Measurements from ENCODE around the gene AGAP1.

AGAP1 gene

DNA sequence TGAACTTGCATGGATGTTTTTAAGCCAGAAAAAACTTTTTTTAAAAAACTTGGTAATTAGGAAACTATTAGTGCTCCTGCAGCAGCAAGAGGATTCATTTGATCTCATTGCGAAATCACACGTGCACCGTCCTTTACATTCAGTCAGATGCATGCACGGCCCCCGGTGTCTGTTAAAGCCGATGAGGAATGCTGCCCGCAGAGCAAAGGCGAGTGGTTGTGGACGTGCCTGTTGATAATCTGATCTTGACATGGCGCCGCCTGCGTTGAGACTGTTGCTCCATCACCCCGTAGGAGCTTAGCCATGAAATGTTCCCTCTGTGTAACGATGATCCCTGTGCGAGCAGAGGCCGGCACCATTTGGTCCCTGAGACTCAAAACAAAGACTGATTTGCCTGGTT lies 374.4 kb downstream of the AGAP1 start:
- no peak for DNase-seq
- in situ Hi-C loops (cut with MboI; ENCODE audit: low pct_unique_long_range_greater_than_20kb, low sequenced_read_pairs), result no loop called here

GRCh38 chr2:235868645-235869044 lies 374.8 kb downstream of the AGAP1 start:
- in situ Hi-C loops (cut with MboI; ENCODE audit: low pct_unique_long_range_greater_than_20kb, low sequenced_read_pairs), result no loop called here
- no peak for DNase-seq

GRCh38 chr2:235870515-235870914 lies 376.7 kb downstream of the AGAP1 start:
- in situ Hi-C loops (cut with MboI; ENCODE audit: low pct_unique_long_range_greater_than_20kb, low sequenced_read_pairs), result no loop called here
- no peak for DNase-seq

DNA sequence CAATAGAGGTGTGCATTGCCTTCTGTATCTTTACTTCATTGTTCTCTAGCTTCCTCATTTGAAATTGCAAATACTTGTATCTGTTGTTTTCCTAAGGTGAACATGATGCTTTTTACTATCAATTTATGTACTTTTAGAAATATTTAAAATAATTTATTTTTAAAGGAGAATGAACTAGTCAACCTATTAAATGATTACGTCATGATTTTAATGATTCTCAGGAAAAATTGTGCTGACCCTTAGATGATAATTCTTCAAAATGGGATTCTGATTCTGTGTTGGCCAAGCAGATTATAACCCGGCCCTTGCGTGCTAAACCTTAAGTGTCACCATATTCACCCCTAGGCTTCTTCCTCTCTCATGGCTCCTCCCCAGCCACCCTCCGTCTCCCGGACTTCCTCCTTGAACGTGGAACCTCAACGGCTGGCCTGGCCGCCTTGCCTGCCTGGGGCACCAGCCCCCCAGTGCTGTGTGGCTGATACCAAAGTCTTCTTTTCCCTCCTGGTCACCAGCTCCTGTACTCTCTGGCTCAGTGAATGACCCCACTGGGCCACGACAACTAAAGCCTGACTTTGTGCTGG lies 382.3 kb downstream of the AGAP1 start:
- peak; percentile 24 for DNase-seq
- in situ Hi-C loops (cut with MboI; ENCODE audit: low pct_unique_long_range_greater_than_20kb, low sequenced_read_pairs), result no loop called here

- in situ Hi-C loops (cut with MboI; ENCODE audit: low pct_unique_long_range_greater_than_20kb, low sequenced_read_pairs), result no loop called here
- no peak for DNase-seq
Observed at GRCh38 chr2:235877275-235877802, 383.5 kb downstream of the AGAP1 start.

DNA sequence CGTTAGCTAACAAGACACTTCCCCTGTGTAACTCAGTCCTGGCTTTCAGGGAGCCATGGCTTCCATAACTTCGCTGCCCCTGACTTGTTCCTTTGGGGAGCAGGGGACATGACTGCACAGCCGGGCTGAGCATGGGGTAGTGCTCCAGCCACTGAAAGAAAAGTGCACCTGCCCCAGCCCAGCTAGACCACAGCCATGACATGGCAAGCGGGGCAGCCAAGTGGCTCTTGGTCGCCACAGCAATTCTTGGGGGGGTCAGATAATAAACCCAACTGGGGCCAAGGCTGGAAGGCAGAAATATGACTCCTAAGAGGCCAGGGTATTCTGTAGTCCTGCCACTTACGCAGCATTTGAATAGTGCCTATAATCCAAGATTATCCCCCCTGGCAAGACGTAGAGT lies 385.3 kb downstream of the AGAP1 start:
- no peak for DNase-seq
- in situ Hi-C loops (cut with MboI; ENCODE audit: low pct_unique_long_range_greater_than_20kb, low sequenced_read_pairs), result no loop called here

DNA sequence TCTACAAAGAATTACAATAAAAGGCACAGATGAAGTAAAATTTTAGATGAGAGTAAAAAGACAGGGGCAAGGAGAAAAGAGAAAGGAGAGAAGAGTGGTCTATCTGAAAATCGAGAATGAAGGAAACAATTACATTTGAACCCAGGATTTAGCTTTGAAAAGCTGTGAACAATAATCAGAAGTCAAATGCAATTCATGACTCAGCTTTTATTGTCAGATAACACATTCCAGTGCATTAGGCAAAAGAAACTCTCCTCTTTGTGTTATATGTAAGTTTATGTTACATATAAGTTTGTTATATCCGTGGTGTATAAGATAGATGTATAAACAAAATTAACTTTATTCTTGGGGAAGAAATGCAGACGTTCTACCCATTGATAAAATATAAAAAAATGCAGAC lies 389.8 kb downstream of the AGAP1 start:
- DNase-seq, result no peak
- in situ Hi-C loops (cut with MboI; ENCODE audit: low pct_unique_long_range_greater_than_20kb, low sequenced_read_pairs), result no loop called here

DNA sequence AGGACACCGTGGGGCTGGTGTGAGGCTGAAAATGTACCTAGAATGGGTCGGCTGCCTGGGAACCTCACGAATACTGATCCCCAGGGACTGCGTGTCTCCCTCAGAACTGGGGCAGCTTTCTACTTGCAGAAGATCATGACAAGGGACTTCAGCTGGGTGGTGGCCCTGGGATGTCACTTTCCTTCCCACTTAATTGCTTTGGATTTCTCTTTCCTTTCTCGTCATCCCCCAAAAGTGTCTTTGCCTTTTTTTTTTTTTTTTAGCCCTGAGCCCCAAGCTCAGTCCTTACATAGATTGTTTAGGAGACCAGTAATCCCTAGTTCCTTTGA lies 395.4 kb downstream of the AGAP1 start:
- DNase-seq, result no peak
- in situ Hi-C loops (cut with MboI; ENCODE audit: low pct_unique_long_range_greater_than_20kb, low sequenced_read_pairs), result no loop called here

DNA sequence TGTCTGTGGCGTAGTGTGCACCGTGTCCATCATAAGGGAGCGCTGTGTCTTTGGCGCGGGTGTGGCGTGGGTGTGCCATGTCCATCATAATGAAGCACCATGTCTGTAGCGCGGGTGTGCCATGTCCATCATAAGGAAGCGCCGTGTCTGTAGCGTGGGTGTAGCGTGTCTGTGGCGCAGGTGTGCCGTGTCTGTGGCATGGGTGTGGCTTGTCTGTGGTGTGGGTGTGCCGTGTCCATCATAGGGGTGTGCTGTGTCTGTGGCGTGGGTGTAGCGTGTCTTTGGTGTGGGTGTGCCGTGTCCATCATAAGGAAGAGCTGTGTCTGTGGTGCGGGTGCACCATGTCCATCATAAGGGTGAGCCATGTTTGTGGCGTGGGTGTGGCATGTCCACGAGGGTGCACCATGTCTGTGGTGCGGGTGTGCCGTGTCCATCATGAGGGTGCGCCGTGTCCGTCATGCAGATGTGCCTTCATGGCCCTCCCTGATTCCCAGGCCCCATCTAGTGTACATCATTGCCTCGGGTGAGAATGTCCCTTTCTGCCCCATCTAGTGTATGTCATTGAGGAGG lies 399.4 kb downstream of the AGAP1 start:
- no peak for DNase-seq
- in situ Hi-C loops (cut with MboI; ENCODE audit: low pct_unique_long_range_greater_than_20kb, low sequenced_read_pairs), result no loop called here

DNA sequence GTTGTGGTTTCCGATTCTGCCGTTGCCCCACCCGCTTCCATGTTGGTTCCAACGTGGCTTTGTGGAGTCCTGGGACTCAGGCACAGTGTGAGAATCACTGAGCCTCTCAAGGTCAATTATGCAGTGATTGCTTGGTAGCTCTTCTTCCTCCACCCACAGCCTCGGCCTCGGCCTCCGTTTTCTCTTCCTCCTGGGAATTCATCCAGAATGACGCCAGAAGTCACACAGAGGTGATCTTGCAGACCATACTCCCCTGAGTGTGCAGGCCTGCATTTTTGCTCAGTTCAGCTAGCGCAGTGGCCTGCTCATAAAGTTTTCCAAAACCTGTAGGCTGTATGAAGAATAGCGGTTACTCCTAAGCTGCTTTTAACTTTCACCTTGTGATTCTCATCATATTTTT lies 401.0 kb downstream of the AGAP1 start:
- in situ Hi-C loops (cut with MboI; ENCODE audit: low pct_unique_long_range_greater_than_20kb, low sequenced_read_pairs), result no loop called here
- DNase-seq, result no peak

DNA sequence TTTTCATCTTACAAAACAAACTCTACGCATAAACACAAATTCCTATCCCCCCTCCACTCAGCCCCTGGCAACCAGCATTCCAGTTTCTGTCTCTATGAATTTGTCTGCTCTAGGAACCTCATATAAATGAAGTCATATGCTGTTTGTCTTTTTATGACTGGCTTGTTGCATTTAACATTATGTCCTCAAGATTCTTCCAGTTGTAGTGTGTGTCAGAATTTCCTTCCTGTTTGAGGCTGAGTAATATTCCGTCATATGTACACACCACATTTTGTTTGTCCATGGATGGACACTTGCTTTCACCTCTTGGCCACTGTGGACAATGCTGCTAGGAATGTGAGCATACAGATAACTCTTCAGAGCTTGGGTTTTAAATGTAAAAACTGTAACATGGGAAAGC lies 402.2 kb downstream of the AGAP1 start:
- DNase-seq, result no peak
- in situ Hi-C loops (cut with MboI; ENCODE audit: low pct_unique_long_range_greater_than_20kb, low sequenced_read_pairs), result no loop called here

DNA sequence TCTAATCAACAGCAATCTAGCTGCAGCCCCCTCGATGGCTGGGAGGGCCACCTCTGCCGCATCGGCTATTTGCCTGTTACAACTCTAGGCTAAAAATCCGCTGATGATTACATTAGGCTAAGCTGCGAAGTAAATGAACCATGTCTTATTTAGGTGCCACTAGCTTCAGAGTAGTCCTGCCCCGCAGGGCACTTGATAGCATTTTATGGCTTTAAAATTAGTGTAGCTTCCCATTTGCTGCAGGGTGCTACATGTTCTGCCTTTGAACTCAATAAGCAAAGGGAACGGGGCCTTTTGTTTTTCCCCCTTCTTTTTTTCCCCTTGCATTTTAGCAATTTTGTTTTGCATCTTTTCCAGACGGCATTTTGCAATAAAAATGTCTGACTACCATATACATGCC lies 404.1 kb downstream of the AGAP1 start:
- DNase-seq, result no peak

GRCh38 chr2:235898766-235899165 lies 404.9 kb downstream of the AGAP1 start:
- no peak for DNase-seq
- in situ Hi-C loops (cut with MboI; ENCODE audit: low pct_unique_long_range_greater_than_20kb, low sequenced_read_pairs), result no loop called here

More for the DNA sequence above, 404.1 kb downstream of the AGAP1 start:
- in situ Hi-C loops (cut with MboI; ENCODE audit: low pct_unique_long_range_greater_than_20kb, low sequenced_read_pairs), result no loop called here

DNA sequence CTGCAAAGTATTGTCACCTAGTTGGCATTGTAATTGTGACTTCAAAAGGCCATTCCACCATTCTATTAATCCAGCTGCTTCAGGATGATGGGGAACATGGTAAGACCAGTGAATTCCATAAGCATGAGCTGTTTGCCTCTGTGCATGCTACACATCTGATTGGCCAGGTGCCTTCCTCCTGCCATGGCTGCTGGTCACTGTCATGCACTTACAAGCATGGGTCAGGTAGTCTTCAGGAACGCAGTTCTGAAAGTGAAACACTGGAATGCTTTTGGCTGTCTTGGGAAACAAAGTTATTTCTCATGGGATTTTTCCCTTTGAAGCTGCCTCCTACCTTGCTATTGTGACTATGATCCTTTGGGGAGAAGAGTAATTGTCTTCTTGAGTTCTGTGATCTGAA lies 406.8 kb downstream of the AGAP1 start:
- DNase-seq, result no peak
- in situ Hi-C loops (cut with MboI; ENCODE audit: low pct_unique_long_range_greater_than_20kb, low sequenced_read_pairs), result no loop called here

DNA sequence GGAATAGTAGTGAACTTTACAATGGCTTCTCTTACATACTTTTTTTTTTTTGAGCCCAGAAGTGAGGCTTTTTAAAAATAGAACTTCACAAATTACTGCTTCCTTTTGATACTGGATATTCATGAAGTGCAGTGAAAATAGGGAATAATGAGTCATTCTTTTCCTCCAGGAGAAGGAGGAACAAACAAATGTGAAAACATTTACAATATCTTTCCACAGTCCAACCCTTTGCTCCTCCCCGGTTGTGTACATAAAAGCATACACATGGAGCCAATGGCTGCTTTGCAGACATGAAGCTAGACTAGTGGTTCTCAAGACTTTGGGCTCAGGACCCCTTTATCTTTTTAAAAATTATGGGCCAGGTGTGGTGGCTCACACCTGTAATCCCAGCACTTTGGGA lies 407.4 kb downstream of the AGAP1 start:
- in situ Hi-C loops (cut with MboI; ENCODE audit: low pct_unique_long_range_greater_than_20kb, low sequenced_read_pairs), result no loop called here
- no peak for DNase-seq

- in situ Hi-C loops (cut with MboI; ENCODE audit: low pct_unique_long_range_greater_than_20kb, low sequenced_read_pairs), result no loop called here
Observed at GRCh38 chr2:235903782-235904584, 410.1 kb downstream of the AGAP1 start.

GRCh38 chr2:235904585-235904931 lies 410.7 kb downstream of the AGAP1 start:
- in situ Hi-C loops (cut with MboI; ENCODE audit: low pct_unique_long_range_greater_than_20kb, low sequenced_read_pairs), result no loop called here

More at GRCh38 chr2:235903782-235904584, 410.1 kb downstream of the AGAP1 start:
- no peak for DNase-seq

GRCh38 chr2:235908826-235909225 lies 415.0 kb downstream of the AGAP1 start:
- no peak for DNase-seq
- in situ Hi-C loops (cut with MboI; ENCODE audit: low pct_unique_long_range_greater_than_20kb, low sequenced_read_pairs), result no loop called here

More at GRCh38 chr2:235904585-235904931, 410.7 kb downstream of the AGAP1 start:
- DNase-seq, result no peak

- DNase-seq, result no peak
- in situ Hi-C loops (cut with MboI; ENCODE audit: low pct_unique_long_range_greater_than_20kb, low sequenced_read_pairs), result no loop called here
Observed at GRCh38 chr2:235909358-235909757, 415.5 kb downstream of the AGAP1 start.

DNA sequence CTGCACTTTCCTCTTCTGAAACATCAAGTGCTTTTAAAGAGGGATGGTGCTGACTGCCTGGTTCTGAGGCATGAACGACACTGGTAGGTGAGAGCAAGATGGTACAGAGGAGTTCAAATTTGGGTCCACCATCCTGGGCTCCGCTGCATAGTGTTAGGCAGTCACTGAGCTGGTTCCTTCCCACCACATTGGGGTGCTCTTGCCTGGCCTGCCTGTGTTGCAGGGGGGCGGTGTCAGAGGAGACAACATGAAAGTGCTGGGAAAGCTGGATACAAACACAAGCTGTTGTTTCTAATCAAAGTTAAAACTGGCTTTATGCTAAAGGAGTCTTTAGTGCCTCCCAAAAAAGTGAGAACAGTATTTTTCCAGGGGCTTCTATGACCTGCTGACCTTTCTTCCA lies 416.2 kb downstream of the AGAP1 start:
- DNase-seq, result no peak
- in situ Hi-C loops (cut with MboI; ENCODE audit: low pct_unique_long_range_greater_than_20kb, low sequenced_read_pairs), result no loop called here

DNA sequence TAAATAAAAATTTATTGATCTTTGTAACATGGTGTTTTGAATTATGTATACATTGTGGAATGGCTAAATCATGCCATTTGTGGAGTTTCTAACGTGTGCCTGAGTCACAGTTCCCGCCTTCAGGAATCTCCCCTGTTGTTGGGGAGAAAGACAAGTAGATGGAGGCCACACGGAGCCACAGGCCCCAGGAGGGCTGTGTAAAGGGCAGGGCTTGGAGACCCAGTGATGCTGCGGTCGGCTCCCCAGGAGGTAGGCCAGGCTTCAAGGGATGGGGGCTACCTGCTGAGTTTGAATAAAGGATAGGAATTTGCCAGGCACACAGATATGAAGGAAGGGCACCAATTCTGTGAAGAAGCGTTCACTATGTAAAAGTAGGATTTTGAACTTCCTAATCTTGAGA lies 417.3 kb downstream of the AGAP1 start:
- in situ Hi-C loops (cut with MboI; ENCODE audit: low pct_unique_long_range_greater_than_20kb, low sequenced_read_pairs), result no loop called here
- DNase-seq, result no peak

Measured in KBM-7 (cell line).